SHP77 (cell line): ENCODE results near the gene MAPK8.

Experiments used
- DNase-seq, 2 experiments: peaks; one replicate each; lab custom pipeline; 2025; lab: John Stamatoyannopoulos, UW

MAPK8 gene

GRCh38 chr10:48384699-48384982 is 78.2 kb downstream of the MAPK8 start:
- no peak for DNase-seq

GRCh38 chr10:48389272-48389671 is 82.8 kb downstream of the MAPK8 start:
- no peak for DNase-seq

- no peak for DNase-seq
Measured at GRCh38 chr10:48389846-48390557, 83.5 kb downstream of the MAPK8 start.

GRCh38 chr10:48390558-48390871 is 84.0 kb downstream of the MAPK8 start:
- DNase-seq = no peak

- DNase-seq = no peak
Measured at GRCh38 chr10:48390933-48391845, 84.7 kb downstream of the MAPK8 start.

GRCh38 chr10:48391994-48392393 is 85.5 kb downstream of the MAPK8 start:
- DNase-seq = no peak

GRCh38 chr10:48398261-48398660 is 91.8 kb downstream of the MAPK8 start:
- no peak for DNase-seq

GRCh38 chr10:48399056-48399541 is 92.6 kb downstream of the MAPK8 start:
- no peak for DNase-seq

GRCh38 chr10:48399551-48399950 is 93.1 kb downstream of the MAPK8 start:
- no peak for DNase-seq

GRCh38 chr10:48400129-48400849 is 93.8 kb downstream of the MAPK8 start:
- DNase-seq = no peak

GRCh38 chr10:48400850-48401220 is 94.4 kb downstream of the MAPK8 start:
- DNase-seq = no peak

- no peak for DNase-seq
Measured at GRCh38 chr10:48404646-48405045, 98.2 kb downstream of the MAPK8 start.

GRCh38 chr10:48406204-48406603 is 99.7 kb downstream of the MAPK8 start:
- DNase-seq = no peak

GRCh38 chr10:48406658-48407057 is 100.2 kb downstream of the MAPK8 start:
- no peak for DNase-seq

GRCh38 chr10:48410503-48410902 is 104.0 kb downstream of the MAPK8 start:
- no peak for DNase-seq

- DNase-seq = no peak
Measured at GRCh38 chr10:48411510-48411909, 105.0 kb downstream of the MAPK8 start.

GRCh38 chr10:48412081-48412480 is 105.6 kb downstream of the MAPK8 start:
- no peak for DNase-seq

- DNase-seq = no peak
Measured at GRCh38 chr10:48412933-48413332, 106.5 kb downstream of the MAPK8 start.

- DNase-seq = no peak
Measured at GRCh38 chr10:48414160-48414559, 107.7 kb downstream of the MAPK8 start.

GRCh38 chr10:48414778-48415177 is 108.3 kb downstream of the MAPK8 start:
- DNase-seq = no peak

GRCh38 chr10:48416584-48417232 is 110.2 kb downstream of the MAPK8 start:
- DNase-seq = no peak

- no peak for DNase-seq
Measured at GRCh38 chr10:48417374-48417773, 110.9 kb downstream of the MAPK8 start.
